Measurements from ENCODE around the gene HBE1.

GRCh38 chr11:5310423-5310822 is 40.7 kb upstream of the HBE1 start:
- TF ChIP-seq EZH2 (IDR thresholded peaks at IDR 0.05; ENCODE audit: low read length) = no peak
- TF ChIP-seq, protein P1, sequence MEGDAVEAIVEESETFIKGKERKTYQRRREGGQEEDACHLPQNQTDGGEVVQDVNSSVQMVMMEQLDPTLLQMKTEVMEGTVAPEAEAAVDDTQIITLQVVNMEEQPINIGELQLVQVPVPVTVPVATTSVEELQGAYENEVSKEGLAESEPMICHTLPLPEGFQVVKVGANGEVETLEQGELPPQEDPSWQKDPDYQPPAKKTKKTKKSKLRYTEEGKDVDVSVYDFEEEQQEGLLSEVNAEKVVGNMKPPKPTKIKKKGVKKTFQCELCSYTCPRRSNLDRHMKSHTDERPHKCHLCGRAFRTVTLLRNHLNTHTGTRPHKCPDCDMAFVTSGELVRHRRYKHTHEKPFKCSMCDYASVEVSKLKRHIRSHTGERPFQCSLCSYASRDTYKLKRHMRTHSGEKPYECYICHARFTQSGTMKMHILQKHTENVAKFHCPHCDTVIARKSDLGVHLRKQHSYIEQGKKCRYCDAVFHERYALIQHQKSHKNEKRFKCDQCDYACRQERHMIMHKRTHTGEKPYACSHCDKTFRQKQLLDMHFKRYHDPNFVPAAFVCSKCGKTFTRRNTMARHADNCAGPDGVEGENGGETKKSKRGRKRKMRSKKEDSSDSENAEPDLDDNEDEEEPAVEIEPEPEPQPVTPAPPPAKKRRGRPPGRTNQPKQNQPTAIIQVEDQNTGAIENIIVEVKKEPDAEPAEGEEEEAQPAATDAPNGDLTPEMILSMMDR (optimal IDR thresholded peaks at IDR 0.05 in 1 of 3, IDR thresholded peaks at IDR 0.05 in 1 of 3, conservative IDR thresholded peaks at IDR 0.05 in 1 of 3; ENCODE audit: extremely low read depth in 1 of 3, insufficient read depth in 2 of 3, low read length in 3 of 3) = no peak

Data from keratinocyte (primary cell).